Thyroid gland (tissue), 4 donors: ENCODE measurements around the gene SEC22A. TPM values are rescaled to one million over a fixed set of nuclear protein-coding genes. Genes with fewer than 3 reads are reported as not detected.
A peak's percentile ranks its signal among the peaks of the same experiment; 100 is the strongest.
"Not testable (repeated sequence)": the region's sequence is repeated elsewhere in the genome, so short reads cannot be mapped to it uniquely, and the experiment has no call there.

ENCODE experiments used
- DNase-seq, 2 donors: peaks; one replicate each; pipeline ENCODE4 v3.0.0-alpha.2; 2019
- H3K27ac ChIP-seq, 3 donors: fragments of 200-600 bp; sonication (generic); 1 replicate in 2 of 3; 2 replicates in 1 of 3; pipeline ENCODE4 v1.5.1; 2016 to 2019; ENCODE audit warnings: mild to moderate bottlenecking in 1 of 3, moderate library complexity in 1 of 3
- H3K27me3 ChIP-seq: fragments of 200-600 bp; sonication (generic); one replicate; pipeline ENCODE4 v1.5.1; 2019
- H3K36me3 ChIP-seq, 2 donors: fragments of 200-600 bp; sonication (generic); one replicate each; pipeline ENCODE4 v1.5.1; 2016 to 2019
- H3K4me1 ChIP-seq, 2 donors: fragments of 200-600 bp; sonication (generic); one replicate each; pipeline ENCODE4 v1.5.1; 2017 to 2019
- H3K4me3 ChIP-seq, 3 donors: fragments of 200-600 bp; sonication (generic); replicated peaks in 1 of 3; 1 replicate in 2 of 3; 2 replicates in 1 of 3; pipeline ENCODE4 v1.5.1; 2016; ENCODE audit warnings: mild to moderate bottlenecking in 1 of 3
- H3K9me3 ChIP-seq: fragments of 200-600 bp; sonication (generic); one replicate; pipeline ENCODE4 v1.5.1; 2017
- CTCF ChIP-seq, 6 experiments: fragments of 200-600 bp in 3 of 6; fragments of 450-650 bp in 3 of 6; sonication (generic) in 3 of 6; IDR thresholded peaks; one replicate each; pipeline ENCODE4 v1.5.1; 2016 to 2019; ENCODE audit warnings: antibody characterized with exemption in 6 of 6, mild to moderate bottlenecking in 2 of 6, inconsistent platforms in 1 of 6, moderate library complexity in 1 of 6
- POLR2A ChIP-seq, 2 donors: fragments of 450-650 bp; IDR thresholded peaks; one replicate each; pipeline ENCODE4 v1.6.1; 2017; ENCODE audit warnings: antibody characterized with exemption in 2 of 2, mild to moderate bottlenecking in 2 of 2, moderate library complexity in 1 of 2
- WGBS, 2 donors: methylation state at CpG; one replicate each; pipeline ENCODE4 v1.1.5; 2017; 5-methylcytosine and 5-hydroxymethylcytosine counted together
- intact Hi-C: fragments of 100-400 bp; cut with DNase I; formaldehyde crosslinking; loops from one replicate; pipeline ENCODE4 v1.15.1; 2023
- total RNA-seq, 4 donors: library from RNA; depleted of rRNA; stranded (reverse); fragments of >200 nt; gene quantifications; one replicate each; pipeline ENCODE4 v1.2.3, GENCODE V29; 2016

SEC22A gene
- total RNA-seq, 4 donors from 2014 or later = 22.4 to 45.2 (median 33.6) TPM

GRCh38 chr3:123226549-123226948, 24.8 kb downstream of the SEC22A start:
- H3K27me3 ChIP-seq = no peaks in the 10 kb centered on the region
- no peak for DNase-seq
- no peak overlapping the region for H3K4me3 ChIP-seq
- no peak overlapping the region for H3K27ac ChIP-seq
- peaks cover 0 to 4% of the 10 kb centered on the region in 2 donors for H3K36me3 ChIP-seq
- no peaks in the 10 kb centered on the region for H3K9me3 ChIP-seq
- intact Hi-C loops = no loop called here
- no peak for TF ChIP-seq POLR2A (IDR thresholded peaks at IDR 0.05)
- no peak for TF ChIP-seq CTCF (IDR thresholded peaks at IDR 0.05)
- no peaks in the 10 kb centered on the region for H3K4me1 ChIP-seq

- Histone ChIP-seq H3K4me1 (no peaks in the 10 kb centered on the region), H3K4me3 (no peak overlapping the region), H3K36me3 (peaks cover 0 to 4% of the 10 kb centered on the region in 2 donors), H3K9me3 (no peaks in the 10 kb centered on the region), H3K27me3 (no peaks in the 10 kb centered on the region), H3K27ac (no peak overlapping the region)
- DNase-seq = no peak
- WGBS, 2 donors = 94 to 97% methylated on average over 2 of the region's 2 CpGs
- TF ChIP-seq POLR2A (IDR thresholded peaks at IDR 0.05) (no peak), CTCF (IDR thresholded peaks at IDR 0.05) (no peak)
- intact Hi-C loops = no loop called here
Measured at GRCh38 chr3:123229145-123229544, 27.4 kb downstream of the SEC22A start.

- no peaks in the 10 kb centered on the region for H3K9me3 ChIP-seq
- TF ChIP-seq CTCF (IDR thresholded peaks at IDR 0.05) = no peak
- TF ChIP-seq POLR2A (IDR thresholded peaks at IDR 0.05) = no peak
- DNase-seq = no peak
- H3K27me3 ChIP-seq = no peaks in the 10 kb centered on the region
- no peaks in the 10 kb centered on the region for H3K4me1 ChIP-seq
- no peak overlapping the region for H3K4me3 ChIP-seq
- no peak overlapping the region for H3K27ac ChIP-seq
- intact Hi-C loops = no loop called here
- H3K36me3 ChIP-seq = no peaks in the 10 kb centered on the region
- WGBS, 2 donors = 95 to 96% methylated on average over 3 of the region's 3 CpGs
Measured at GRCh38 chr3:123236902-123237301, 35.2 kb downstream of the SEC22A start.

- DNase-seq, H3K4me3 ChIP-seq, H3K27me3 ChIP-seq, H3K9me3 ChIP-seq, H3K27ac ChIP-seq, H3K36me3 ChIP-seq, intact Hi-C loops, H3K4me1 ChIP-seq: not testable (repeated sequence)
- WGBS, 2 donors = 97 to 98% methylated on average over 2 of the region's 2 CpGs
Measured at GRCh38 chr3:123239186-123239585, 37.4 kb downstream of the SEC22A start.

- TF ChIP-seq CTCF (IDR thresholded peaks at IDR 0.05) = no peak
- no peak for TF ChIP-seq POLR2A (IDR thresholded peaks at IDR 0.05)
- Histone ChIP-seq H3K9me3 (no peaks in the 10 kb centered on the region), H3K27me3 (no peaks in the 10 kb centered on the region), H3K4me1 (no peaks in the 10 kb centered on the region), H3K27ac (no peak overlapping the region), H3K36me3 (no peaks in the 10 kb centered on the region), H3K4me3 (no peak overlapping the region)
- intact Hi-C loops = no loop called here
- WGBS, 2 donors = 100% methylated on average over 1 of the region's 1 CpG
- DNase-seq = no peak
Measured at GRCh38 chr3:123239756-123240155, 38.0 kb downstream of the SEC22A start.

- H3K4me3 ChIP-seq = no peak overlapping the region
- H3K36me3 ChIP-seq = peaks cover 0 to 4% of the 10 kb centered on the region in 2 donors
- H3K4me1 ChIP-seq = no peaks in the 10 kb centered on the region
- 51 to 57% methylated on average over 4 of the region's 4 CpGs for WGBS, 2 donors
- TF ChIP-seq POLR2A (IDR thresholded peaks at IDR 0.05) = no peak
- TF ChIP-seq CTCF (IDR thresholded peaks at IDR 0.05) = no peak
- H3K27me3 ChIP-seq = no peaks in the 10 kb centered on the region
- peak; percentile 63 to 67 for DNase-seq
- no peaks in the 10 kb centered on the region for H3K9me3 ChIP-seq
- no peak overlapping the region for H3K27ac ChIP-seq
- intact Hi-C loops = no loop called here
Measured at GRCh38 chr3:123244128-123244527, 42.4 kb downstream of the SEC22A start.
